SK-N-SH (cell line): ENCODE data around the gene DOCK4.

Experiments used
- CTCF ChIP-seq: fragments of 200-600 bp; sonication (generic); IDR thresholded peaks from 2 replicates; pipeline ENCODE4 v1.6.1; 2017; ENCODE audit warnings: antibody characterized with exemption, mild to moderate bottlenecking, moderate library complexity
- ELF1 ChIP-seq: IDR thresholded peaks from 2 replicates; pipeline ENCODE4 v1.4.0; 2012
- FOXM1 ChIP-seq: IDR thresholded peaks from 2 replicates; pipeline ENCODE4 v1.4.0; 2012; ENCODE audit warnings: low read depth, mild to moderate bottlenecking
- PBX3 ChIP-seq: IDR thresholded peaks from 2 replicates; pipeline ENCODE4; 2012
- POLR2AphosphoS5 ChIP-seq: IDR thresholded peaks from 2 replicates; pipeline ENCODE4 v1.6.1; 2012; ENCODE audit warnings: low read depth, low read length

- TF ChIP-seq ELF1 (no peak), CTCF (no peak), PBX3 (no peak), FOXM1 (no peak), POLR2AphosphoS5 (no peak)
These were observed 328.3 kb downstream of the DOCK4 start for GRCh38 chr7:111877931-111878330.
